22Rv1 (cell line): Measurements from ENCODE around the gene ITSN2.

Experiments used
- H3K27ac ChIP-seq: fragments of 450-650 bp; 2 replicates; pipeline ENCODE4 v1.5.1; 2017
- CTCF ChIP-seq: fragments of 450-650 bp; IDR thresholded peaks from 2 replicates; pipeline ENCODE4 v1.5.1; 2017; ENCODE audit warnings: mild to moderate bottlenecking
- ZFX ChIP-seq: fragments of 450-650 bp; IDR thresholded peaks from 2 replicates; pipeline ENCODE4 v1.6.1; 2017; ENCODE audit warnings: antibody characterized with exemption, borderline replicate concordance

Gene ITSN2

GRCh38 chr2:24247164-24247563 lies 113.2 kb downstream of the ITSN2 start:
- no peak for TF ChIP-seq ZFX
- no peak for TF ChIP-seq CTCF
- H3K27ac ChIP-seq, result no peak overlapping the region

GRCh38 chr2:24245986-24246776 lies 114.2 kb downstream of the ITSN2 start:
- H3K27ac ChIP-seq, result no peak overlapping the region
- no peak for TF ChIP-seq CTCF
- no peak for TF ChIP-seq ZFX

- no peak overlapping the region for H3K27ac ChIP-seq
- no peak for TF ChIP-seq ZFX
- no peak for TF ChIP-seq CTCF
These were observed 118.8 kb downstream of the ITSN2 start for GRCh38 chr2:24241528-24241927.

- no peak overlapping the region for H3K27ac ChIP-seq
- no peak for TF ChIP-seq ZFX
- no peak for TF ChIP-seq CTCF
These were observed 120.8 kb downstream of the ITSN2 start for GRCh38 chr2:24239553-24239952.

GRCh38 chr2:24238158-24238557 lies 122.2 kb downstream of the ITSN2 start:
- no peak overlapping the region for H3K27ac ChIP-seq
- TF ChIP-seq CTCF, result no peak
- TF ChIP-seq ZFX, result no peak

- TF ChIP-seq CTCF, result no peak
- TF ChIP-seq ZFX, result no peak
- no peak overlapping the region for H3K27ac ChIP-seq
These were observed 123.0 kb downstream of the ITSN2 start for GRCh38 chr2:24237313-24237712.

GRCh38 chr2:24233321-24233720 lies 127.0 kb downstream of the ITSN2 start:
- no peak for TF ChIP-seq ZFX
- TF ChIP-seq CTCF, result no peak
- H3K27ac ChIP-seq, result no peak overlapping the region
